ENCODE measurements around the gene ISM1. TPM values are rescaled to one million over a fixed set of nuclear protein-coding genes. Genes with fewer than 3 reads are reported as not detected.

The ISM1 gene
- total RNA-seq, 1 donor from 2014 or later: 0.36 TPM

GRCh38 chr20:13321416-13321815 lies 100.3 kb downstream of the ISM1 start:
- Mint-ChIP-seq H3K4me3 (ENCODE audit: low read depth) (no peak overlapping the region), H3K27me3 (peaks cover 14% of the 10 kb centered on the region), H3K36me3 (ENCODE audit: insufficient read depth) (peaks cover 1% of the 10 kb centered on the region), H3K9me3 (ENCODE audit: low read depth) (peaks cover 18% of the 10 kb centered on the region), H3K4me1 (ENCODE audit: low read depth) (no peaks in the 10 kb centered on the region), H3K27ac (no peak overlapping the region)
- no peak for DNase-seq (ENCODE audit: low spot score, unreplicated experiment)
- no peak for TF ChIP-seq CTCF (IDR thresholded peaks at IDR 0.05; ENCODE audit: unreplicated experiment)

GRCh38 chr20:13322198-13322597 lies 101.1 kb downstream of the ISM1 start:
- Mint-ChIP-seq H3K4me3 (ENCODE audit: low read depth) (no peak overlapping the region), H3K36me3 (ENCODE audit: insufficient read depth) (no peaks in the 10 kb centered on the region), H3K9me3 (ENCODE audit: low read depth) (peaks cover 14% of the 10 kb centered on the region), H3K27me3 (peaks cover 14% of the 10 kb centered on the region), H3K4me1 (ENCODE audit: low read depth) (no peaks in the 10 kb centered on the region), H3K27ac (no peak overlapping the region)
- DNase-seq (ENCODE audit: low spot score, unreplicated experiment): no peak
- no peak for TF ChIP-seq CTCF (IDR thresholded peaks at IDR 0.05; ENCODE audit: unreplicated experiment)

DNA sequence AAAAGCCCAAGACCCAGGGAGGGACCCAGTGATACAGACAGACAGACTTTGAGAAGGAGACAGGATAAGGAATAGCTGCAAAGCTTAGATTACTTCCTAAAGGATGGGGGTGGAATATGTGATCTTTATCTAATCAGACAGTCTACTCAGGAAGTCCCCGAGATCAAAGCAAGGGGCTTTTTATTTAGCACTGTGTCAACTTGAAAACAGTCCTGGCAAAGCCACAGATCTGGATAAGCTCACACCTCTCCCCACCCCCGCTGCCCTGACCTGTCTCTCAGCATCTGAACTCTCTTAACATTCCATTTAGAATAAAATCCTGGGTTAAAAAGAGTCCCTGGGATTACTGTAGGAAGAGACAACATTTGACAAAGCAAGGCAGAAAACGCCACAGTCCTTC lies 101.5 kb downstream of the ISM1 start:
- Mint-ChIP-seq H3K36me3 (ENCODE audit: insufficient read depth) (no peaks in the 10 kb centered on the region), H3K4me1 (ENCODE audit: low read depth) (no peaks in the 10 kb centered on the region), H3K27ac (no peak overlapping the region), H3K9me3 (ENCODE audit: low read depth) (peaks cover 14% of the 10 kb centered on the region), H3K4me3 (ENCODE audit: low read depth) (no peak overlapping the region), H3K27me3 (peaks cover 14% of the 10 kb centered on the region)
- DNase-seq (ENCODE audit: low spot score, unreplicated experiment): no peak
- no peak for TF ChIP-seq CTCF (IDR thresholded peaks at IDR 0.05; ENCODE audit: unreplicated experiment)

DNA sequence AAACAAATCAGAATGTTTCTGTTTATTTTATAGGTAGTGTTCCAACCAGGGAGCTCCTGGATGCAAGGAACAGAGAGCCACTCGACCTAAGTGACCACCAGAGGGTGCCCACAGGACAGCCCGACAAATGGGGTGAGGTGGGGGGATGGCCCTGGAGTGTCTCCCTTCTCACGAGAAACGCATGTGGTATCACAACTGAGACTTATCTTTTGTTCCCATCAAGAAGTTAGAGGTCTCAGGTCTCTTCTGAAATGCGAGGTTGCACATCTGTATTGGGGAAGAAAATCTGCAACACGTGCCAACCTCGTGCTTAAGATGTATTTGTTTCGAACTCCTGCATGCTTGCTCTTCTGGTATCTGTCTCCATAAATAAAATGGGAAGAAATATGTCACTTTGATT lies 104.0 kb downstream of the ISM1 start:
- Mint-ChIP-seq H3K9me3 (ENCODE audit: low read depth) (peaks cover 16% of the 10 kb centered on the region), H3K4me3 (ENCODE audit: low read depth) (no peak overlapping the region), H3K36me3 (ENCODE audit: insufficient read depth) (no peaks in the 10 kb centered on the region), H3K27me3 (peaks cover 14% of the 10 kb centered on the region), H3K4me1 (ENCODE audit: low read depth) (no peaks in the 10 kb centered on the region), H3K27ac (no peak overlapping the region)
- peak; percentile 39 for TF ChIP-seq CTCF (IDR thresholded peaks at IDR 0.05; ENCODE audit: unreplicated experiment)
- DNase-seq (ENCODE audit: low spot score, unreplicated experiment): no peak

GRCh38 chr20:13325796-13326340 lies 104.8 kb downstream of the ISM1 start:
- Mint-ChIP-seq H3K27ac (no peak overlapping the region), H3K4me3 (ENCODE audit: low read depth) (no peak overlapping the region), H3K4me1 (ENCODE audit: low read depth) (peaks cover 2% of the 10 kb centered on the region), H3K9me3 (ENCODE audit: low read depth) (peaks cover 16% of the 10 kb centered on the region), H3K27me3 (peaks cover 14% of the 10 kb centered on the region), H3K36me3 (ENCODE audit: insufficient read depth) (no peaks in the 10 kb centered on the region)
- TF ChIP-seq CTCF (IDR thresholded peaks at IDR 0.05; ENCODE audit: unreplicated experiment): no peak
- DNase-seq (ENCODE audit: low spot score, unreplicated experiment): no peak

Data from progenitor cell of endocrine pancreas (in vitro differentiated cells).